ENCODE data around the gene MXRA7.
"Not testable (repeated sequence)": the region's sequence is repeated elsewhere in the genome, so short reads cannot be mapped to it uniquely, and the experiment has no call there.

The MXRA7 gene

GRCh38 chr17:76642032-76642561 lies 68.7 kb downstream of the MXRA7 start:
- DNase-seq, result no peak

- no peak for DNase-seq
These were observed 69.3 kb downstream of the MXRA7 start for GRCh38 chr17:76641501-76641900.

GRCh38 chr17:76640550-76641380 lies 70.0 kb downstream of the MXRA7 start:
- no peak for DNase-seq

GRCh38 chr17:76638263-76638662 lies 72.5 kb downstream of the MXRA7 start:
- no peak for DNase-seq

- not testable (repeated sequence) for DNase-seq
These were observed 74.1 kb downstream of the MXRA7 start for GRCh38 chr17:76636486-76637206.

- DNase-seq, result no peak
These were observed 75.0 kb downstream of the MXRA7 start for GRCh38 chr17:76635659-76636360.

GRCh38 chr17:76635039-76635438 lies 75.7 kb downstream of the MXRA7 start:
- no peak for DNase-seq

GRCh38 chr17:76633628-76634328 lies 77.0 kb downstream of the MXRA7 start:
- DNase-seq, result no peak

- no peak for DNase-seq
These were observed 78.8 kb downstream of the MXRA7 start for GRCh38 chr17:76631821-76632565.

- no peak for DNase-seq
These were observed 80.6 kb downstream of the MXRA7 start for GRCh38 chr17:76630151-76630550.
